ENCODE measurements around the gene FOXP1.

FOXP1 gene

DNA sequence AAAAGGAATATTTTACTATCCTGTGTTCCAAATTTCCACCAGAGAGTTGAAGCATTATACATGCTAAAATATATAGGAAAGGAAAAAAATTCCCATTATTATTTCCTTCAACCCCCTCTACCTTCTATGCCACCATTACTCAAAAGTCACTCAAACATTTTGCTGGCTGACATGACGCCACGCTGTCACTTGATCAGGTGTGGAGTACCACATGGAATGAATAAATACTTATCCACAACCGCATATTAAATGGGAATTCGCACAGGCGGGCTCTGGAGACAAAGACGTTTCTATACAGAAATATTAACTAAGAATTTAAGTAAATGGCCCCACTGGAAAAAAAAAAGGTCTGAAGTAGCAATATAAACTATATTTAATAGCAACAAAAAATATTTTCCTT lies 266.4 kb downstream of the FOXP1 start:
- no peaks in the 10 kb centered on the region for H3K27me3 ChIP-seq (replicated peaks; ENCODE audit: control insufficient read depth, insufficient read depth, low read length)
- DNase-seq (ENCODE audit: low read depth): no peak
- H3K36me3 ChIP-seq (ENCODE audit: control insufficient read depth, insufficient read depth, low read length, severe bottlenecking): no peaks in the 10 kb centered on the region
- H3K9ac ChIP-seq (ENCODE audit: low read length): no peak overlapping the region
- H3K9me3 ChIP-seq (ENCODE audit: control insufficient read depth, low read length): no peaks in the 10 kb centered on the region
- H3K4me3 ChIP-seq (ENCODE audit: low read length): no peak overlapping the region
- no peaks in the 10 kb centered on the region for H3K4me1 ChIP-seq (ENCODE audit: control insufficient read depth, insufficient read depth, low read length)

- H3K36me3 ChIP-seq (ENCODE audit: control insufficient read depth, insufficient read depth, low read length, severe bottlenecking): no peaks in the 10 kb centered on the region
- H3K9ac ChIP-seq (ENCODE audit: low read length): no peak overlapping the region
- no peak overlapping the region for H3K4me3 ChIP-seq (ENCODE audit: low read length)
- H3K9me3 ChIP-seq (ENCODE audit: control insufficient read depth, low read length): no peaks in the 10 kb centered on the region
- DNase-seq (ENCODE audit: low read depth): no peak
- no peaks in the 10 kb centered on the region for H3K4me1 ChIP-seq (ENCODE audit: control insufficient read depth, insufficient read depth, low read length)
- H3K27me3 ChIP-seq (replicated peaks; ENCODE audit: control insufficient read depth, insufficient read depth, low read length): no peaks in the 10 kb centered on the region
Measured at GRCh38 chr3:71316066-71316777, 267.3 kb downstream of the FOXP1 start.

GRCh38 chr3:71315431-71315830 lies 268.1 kb downstream of the FOXP1 start:
- Histone ChIP-seq H3K4me1 (ENCODE audit: control insufficient read depth, insufficient read depth, low read length) (peaks cover 5% of the 10 kb centered on the region), H3K36me3 (ENCODE audit: control insufficient read depth, insufficient read depth, low read length, severe bottlenecking) (no peaks in the 10 kb centered on the region), H3K4me3 (ENCODE audit: low read length) (no peak overlapping the region), H3K9ac (ENCODE audit: low read length) (no peak overlapping the region), H3K27me3 (replicated peaks; ENCODE audit: control insufficient read depth, insufficient read depth, low read length) (no peaks in the 10 kb centered on the region), H3K9me3 (ENCODE audit: control insufficient read depth, low read length) (no peaks in the 10 kb centered on the region)
- DNase-seq (ENCODE audit: low read depth): no peak

DNA sequence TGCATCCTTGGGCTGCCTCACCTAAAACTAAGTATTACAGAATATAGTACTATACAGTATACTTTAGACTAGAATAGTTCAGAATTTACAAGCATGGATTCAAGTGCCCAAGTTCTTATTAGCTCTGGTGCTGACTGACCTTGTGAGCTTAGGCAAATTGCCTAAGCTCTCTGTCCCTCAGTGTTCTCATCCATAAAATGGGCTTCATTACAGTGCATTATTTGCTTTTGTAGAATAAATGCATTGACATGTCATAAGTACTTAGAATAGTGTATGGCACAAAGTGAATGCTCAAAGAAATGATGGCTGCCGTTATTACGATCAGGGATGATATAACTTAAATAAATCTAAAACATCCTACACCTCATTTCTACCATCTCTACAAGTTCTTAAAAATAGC lies 269.7 kb downstream of the FOXP1 start:
- no peaks in the 10 kb centered on the region for H3K27me3 ChIP-seq (replicated peaks; ENCODE audit: control insufficient read depth, insufficient read depth, low read length)
- H3K4me1 ChIP-seq (ENCODE audit: control insufficient read depth, insufficient read depth, low read length): peaks cover 11% of the 10 kb centered on the region
- H3K9ac ChIP-seq (ENCODE audit: low read length): no peak overlapping the region
- H3K4me3 ChIP-seq (ENCODE audit: low read length): no peak overlapping the region
- H3K36me3 ChIP-seq (ENCODE audit: control insufficient read depth, insufficient read depth, low read length, severe bottlenecking): no peaks in the 10 kb centered on the region
- no peak for DNase-seq (ENCODE audit: low read depth)
- H3K9me3 ChIP-seq (ENCODE audit: control insufficient read depth, low read length): no peaks in the 10 kb centered on the region

GRCh38 chr3:71312461-71312860 lies 271.1 kb downstream of the FOXP1 start:
- Histone ChIP-seq H3K9ac (ENCODE audit: low read length) (no peak overlapping the region), H3K4me3 (ENCODE audit: low read length) (no peak overlapping the region), H3K27me3 (replicated peaks; ENCODE audit: control insufficient read depth, insufficient read depth, low read length) (no peaks in the 10 kb centered on the region), H3K36me3 (ENCODE audit: control insufficient read depth, insufficient read depth, low read length, severe bottlenecking) (no peaks in the 10 kb centered on the region), H3K4me1 (ENCODE audit: control insufficient read depth, insufficient read depth, low read length) (peaks cover 11% of the 10 kb centered on the region), H3K9me3 (ENCODE audit: control insufficient read depth, low read length) (no peaks in the 10 kb centered on the region)
- no peak for DNase-seq (ENCODE audit: low read depth)

DNA sequence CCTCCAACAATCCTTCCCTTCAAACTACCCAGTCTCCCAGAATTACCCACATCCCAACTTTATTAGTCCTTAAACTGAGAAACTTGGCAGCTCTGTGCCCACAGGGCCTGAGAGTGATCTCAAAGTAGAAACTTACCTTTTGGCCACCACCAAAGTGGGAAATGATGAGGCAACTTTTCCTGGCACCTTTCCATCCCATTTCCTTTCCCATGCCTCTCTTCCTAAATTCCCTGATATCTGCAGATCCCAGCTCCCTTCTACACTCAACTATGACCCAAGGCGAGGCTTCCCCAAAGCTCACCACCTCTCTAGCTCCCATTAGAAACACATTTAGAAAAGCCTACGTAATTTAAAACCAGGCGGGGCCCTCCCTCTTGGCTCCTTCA lies 271.9 kb downstream of the FOXP1 start:
- Histone ChIP-seq H3K9ac (ENCODE audit: low read length) (no peak overlapping the region), H3K4me3 (ENCODE audit: low read length) (no peak overlapping the region), H3K9me3 (ENCODE audit: control insufficient read depth, low read length) (no peaks in the 10 kb centered on the region), H3K4me1 (ENCODE audit: control insufficient read depth, insufficient read depth, low read length) (peaks cover 11% of the 10 kb centered on the region), H3K27me3 (replicated peaks; ENCODE audit: control insufficient read depth, insufficient read depth, low read length) (no peaks in the 10 kb centered on the region), H3K36me3 (ENCODE audit: control insufficient read depth, insufficient read depth, low read length, severe bottlenecking) (no peaks in the 10 kb centered on the region)
- no peak for DNase-seq (ENCODE audit: low read depth)

GRCh38 chr3:71310980-71311660 lies 272.4 kb downstream of the FOXP1 start:
- Histone ChIP-seq H3K4me1 (ENCODE audit: control insufficient read depth, insufficient read depth, low read length) (peaks cover 11% of the 10 kb centered on the region), H3K36me3 (ENCODE audit: control insufficient read depth, insufficient read depth, low read length, severe bottlenecking) (no peaks in the 10 kb centered on the region), H3K9ac (ENCODE audit: low read length) (no peak overlapping the region), H3K9me3 (ENCODE audit: control insufficient read depth, low read length) (no peaks in the 10 kb centered on the region), H3K4me3 (ENCODE audit: low read length) (peak overlapping the region; percentile 60), H3K27me3 (replicated peaks; ENCODE audit: control insufficient read depth, insufficient read depth, low read length) (no peaks in the 10 kb centered on the region)
- DNase-seq (ENCODE audit: low read depth): peak; percentile 29

DNA sequence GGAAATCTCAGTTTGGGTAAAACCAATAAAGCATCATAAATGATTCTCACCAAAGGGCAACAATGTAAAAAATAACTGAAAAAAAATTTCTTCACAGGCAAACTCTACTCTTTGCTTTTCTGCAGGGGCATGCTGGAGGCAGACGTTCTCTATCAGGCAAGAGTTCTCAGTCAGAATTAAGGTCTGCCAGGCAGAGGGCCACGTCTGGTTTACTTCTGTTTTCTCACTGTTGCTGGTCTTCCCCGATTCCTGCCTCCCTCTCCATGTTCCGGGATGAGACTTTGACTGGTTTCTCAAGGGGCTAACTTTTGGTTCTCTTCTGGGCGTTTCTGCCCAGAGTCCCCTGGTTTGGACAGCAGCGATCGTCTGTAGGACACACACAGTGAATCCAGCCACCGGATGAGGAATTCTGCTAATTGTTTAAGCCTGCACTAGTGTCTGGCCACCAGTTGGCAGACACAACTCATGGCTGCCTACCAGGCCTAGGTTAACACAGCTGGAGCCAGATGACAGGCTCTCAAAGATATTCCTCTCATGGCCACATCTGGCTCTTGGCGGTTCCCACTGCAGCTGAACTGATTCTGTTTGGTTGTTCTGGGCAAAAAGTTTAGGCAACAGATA lies 273.1 kb downstream of the FOXP1 start:
- Histone ChIP-seq H3K36me3 (ENCODE audit: control insufficient read depth, insufficient read depth, low read length, severe bottlenecking) (no peaks in the 10 kb centered on the region), H3K4me3 (ENCODE audit: low read length) (peak overlapping the region; percentile 60)
- DNase-seq (ENCODE audit: low read depth): peak; percentile 55

GRCh38 chr3:71309886-71310285 lies 273.6 kb downstream of the FOXP1 start:
- H3K4me3 ChIP-seq (ENCODE audit: low read length): peak overlapping the region; percentile 60
- H3K4me1 ChIP-seq (ENCODE audit: control insufficient read depth, insufficient read depth, low read length): peaks cover 20% of the 10 kb centered on the region

More for the DNA sequence above, 273.1 kb downstream of the FOXP1 start:
- peak overlapping the region; percentile 52 for H3K9ac ChIP-seq (ENCODE audit: low read length)
- no peaks in the 10 kb centered on the region for H3K27me3 ChIP-seq (replicated peaks; ENCODE audit: control insufficient read depth, insufficient read depth, low read length)
- H3K4me1 ChIP-seq (ENCODE audit: control insufficient read depth, insufficient read depth, low read length): peaks cover 14% of the 10 kb centered on the region
- H3K9me3 ChIP-seq (ENCODE audit: control insufficient read depth, low read length): no peaks in the 10 kb centered on the region

GRCh38 chr3:71309342-71309741 lies 274.2 kb downstream of the FOXP1 start:
- H3K36me3 ChIP-seq (ENCODE audit: control insufficient read depth, insufficient read depth, low read length, severe bottlenecking): no peaks in the 10 kb centered on the region
- peak; percentile 87 for DNase-seq (ENCODE audit: low read depth)
- H3K9me3 ChIP-seq (ENCODE audit: control insufficient read depth, low read length): no peaks in the 10 kb centered on the region
- no peak overlapping the region for H3K9ac ChIP-seq (ENCODE audit: low read length)
- H3K27me3 ChIP-seq (replicated peaks; ENCODE audit: control insufficient read depth, insufficient read depth, low read length): no peaks in the 10 kb centered on the region
- no peak overlapping the region for H3K4me3 ChIP-seq (ENCODE audit: low read length)
- peaks cover 22% of the 10 kb centered on the region for H3K4me1 ChIP-seq (ENCODE audit: control insufficient read depth, insufficient read depth, low read length)

More at GRCh38 chr3:71309886-71310285, 273.6 kb downstream of the FOXP1 start:
- peak; percentile 42 for DNase-seq (ENCODE audit: low read depth)
- no peaks in the 10 kb centered on the region for H3K27me3 ChIP-seq (replicated peaks; ENCODE audit: control insufficient read depth, insufficient read depth, low read length)
- no peaks in the 10 kb centered on the region for H3K9me3 ChIP-seq (ENCODE audit: control insufficient read depth, low read length)
- no peaks in the 10 kb centered on the region for H3K36me3 ChIP-seq (ENCODE audit: control insufficient read depth, insufficient read depth, low read length, severe bottlenecking)
- no peak overlapping the region for H3K9ac ChIP-seq (ENCODE audit: low read length)

DNA sequence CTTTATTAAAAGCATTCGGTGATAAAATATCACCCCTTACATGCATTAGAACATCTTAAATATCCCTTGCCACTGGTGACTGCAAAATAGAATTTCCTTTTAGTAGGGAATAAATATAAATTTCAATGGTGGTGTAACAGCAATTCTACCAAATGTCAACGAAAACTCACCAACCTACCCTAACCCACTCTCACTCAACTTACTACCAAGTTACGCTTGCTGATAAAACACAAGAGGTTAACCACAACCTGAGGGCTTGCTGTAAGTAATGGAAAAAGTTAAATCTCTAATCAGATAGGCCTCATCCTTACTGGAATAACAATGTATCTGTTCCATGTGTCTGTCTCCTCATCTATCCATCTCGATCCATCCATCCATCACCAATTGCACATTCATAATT lies 274.7 kb downstream of the FOXP1 start:
- H3K9me3 ChIP-seq (ENCODE audit: control insufficient read depth, low read length): no peaks in the 10 kb centered on the region
- H3K27me3 ChIP-seq (replicated peaks; ENCODE audit: control insufficient read depth, insufficient read depth, low read length): no peaks in the 10 kb centered on the region
- peaks cover 22% of the 10 kb centered on the region for H3K4me1 ChIP-seq (ENCODE audit: control insufficient read depth, insufficient read depth, low read length)
- no peak overlapping the region for H3K4me3 ChIP-seq (ENCODE audit: low read length)
- no peaks in the 10 kb centered on the region for H3K36me3 ChIP-seq (ENCODE audit: control insufficient read depth, insufficient read depth, low read length, severe bottlenecking)
- H3K9ac ChIP-seq (ENCODE audit: low read length): no peak overlapping the region
- DNase-seq (ENCODE audit: low read depth): no peak
